Measurements from ENCODE around the gene MTM1.

MTM1 gene

DNA sequence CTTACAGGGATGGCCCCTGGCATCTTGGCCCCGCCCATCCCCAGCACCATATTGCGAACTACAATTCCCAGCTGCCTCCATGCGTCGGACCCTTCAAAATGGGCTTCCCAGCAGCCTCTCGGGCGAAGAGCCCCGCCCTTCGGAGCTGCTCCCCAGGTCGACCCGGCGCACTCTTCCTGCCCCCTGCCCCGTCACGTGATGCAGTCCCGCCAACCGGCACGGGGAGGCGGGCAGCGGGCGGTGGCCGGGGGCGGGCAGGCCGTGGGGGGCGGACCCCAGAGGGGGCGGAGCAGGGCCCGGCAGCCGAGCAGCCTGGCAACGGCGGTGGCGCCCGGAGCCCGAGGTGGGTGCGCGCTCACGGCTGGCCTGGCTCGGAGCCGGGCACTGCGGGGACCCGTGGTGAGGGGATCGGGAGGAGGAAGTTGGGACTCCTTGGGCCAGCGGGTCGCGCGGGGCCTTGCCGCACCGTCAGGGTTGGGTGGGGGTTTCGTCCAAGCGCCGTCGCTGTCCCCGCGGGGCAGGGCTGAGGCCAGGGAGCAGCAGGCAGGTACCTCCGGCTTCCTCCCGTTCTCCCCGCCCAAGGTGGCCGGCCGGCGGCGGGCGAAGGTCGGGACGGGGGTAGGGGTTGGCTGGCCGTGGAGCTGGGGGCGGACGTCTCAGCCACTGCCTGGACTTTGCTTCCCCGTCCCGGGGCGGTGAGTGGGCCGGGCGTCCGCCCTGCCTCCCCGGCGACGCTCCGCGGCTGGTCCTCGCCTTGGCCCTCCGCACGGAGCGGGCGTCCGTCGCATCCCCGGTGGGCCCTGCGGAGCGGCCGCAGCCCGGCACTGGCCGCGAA is at the start of gene MTM1:
Gene MTM1 (plus strand): TSS at position 302 of the 835 bp plus-strand sequence. CDS start 23,994 bp downstream, outside the sequence.
- peak; percentile 94 for DNase-seq (ENCODE audit: low spot score)
- TF ChIP-seq, protein P1, sequence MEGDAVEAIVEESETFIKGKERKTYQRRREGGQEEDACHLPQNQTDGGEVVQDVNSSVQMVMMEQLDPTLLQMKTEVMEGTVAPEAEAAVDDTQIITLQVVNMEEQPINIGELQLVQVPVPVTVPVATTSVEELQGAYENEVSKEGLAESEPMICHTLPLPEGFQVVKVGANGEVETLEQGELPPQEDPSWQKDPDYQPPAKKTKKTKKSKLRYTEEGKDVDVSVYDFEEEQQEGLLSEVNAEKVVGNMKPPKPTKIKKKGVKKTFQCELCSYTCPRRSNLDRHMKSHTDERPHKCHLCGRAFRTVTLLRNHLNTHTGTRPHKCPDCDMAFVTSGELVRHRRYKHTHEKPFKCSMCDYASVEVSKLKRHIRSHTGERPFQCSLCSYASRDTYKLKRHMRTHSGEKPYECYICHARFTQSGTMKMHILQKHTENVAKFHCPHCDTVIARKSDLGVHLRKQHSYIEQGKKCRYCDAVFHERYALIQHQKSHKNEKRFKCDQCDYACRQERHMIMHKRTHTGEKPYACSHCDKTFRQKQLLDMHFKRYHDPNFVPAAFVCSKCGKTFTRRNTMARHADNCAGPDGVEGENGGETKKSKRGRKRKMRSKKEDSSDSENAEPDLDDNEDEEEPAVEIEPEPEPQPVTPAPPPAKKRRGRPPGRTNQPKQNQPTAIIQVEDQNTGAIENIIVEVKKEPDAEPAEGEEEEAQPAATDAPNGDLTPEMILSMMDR (IDR thresholded peaks at IDR 0.05; ENCODE audit: extremely low read depth, insufficient read depth, missing control alignments): no peak
- in situ Hi-C loops (cut with MboI; ENCODE audit: low pct_unique_long_range_greater_than_20kb, low sequenced_read_pairs, unreplicated experiment): no loop called here

DNA sequence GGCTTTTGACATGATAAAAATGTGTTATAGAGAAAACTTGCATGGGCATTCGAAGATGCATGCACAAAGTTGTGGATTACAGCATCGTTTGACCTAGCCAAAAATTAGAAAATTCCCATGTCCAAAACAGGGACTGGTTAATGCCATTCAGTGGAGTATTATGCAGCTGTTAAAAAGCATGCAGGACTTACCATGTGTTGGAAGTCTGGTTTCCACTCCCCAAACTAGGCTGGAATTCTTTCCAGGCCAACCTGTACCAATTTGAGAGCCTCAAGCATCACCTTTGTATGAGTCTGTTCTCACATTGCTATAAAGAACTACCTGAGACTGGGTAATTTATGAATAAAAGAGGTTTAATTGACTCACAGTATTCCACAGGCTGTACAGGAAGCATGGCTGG is 45.9 kb upstream of the MTM1 start:
- DNase-seq (ENCODE audit: low spot score): no peak
- in situ Hi-C loops (cut with MboI; ENCODE audit: low pct_unique_long_range_greater_than_20kb, low sequenced_read_pairs, unreplicated experiment): no loop called here
- TF ChIP-seq, protein P1 (IDR thresholded peaks at IDR 0.05; ENCODE audit: extremely low read depth, insufficient read depth, missing control alignments): no peak

DNA sequence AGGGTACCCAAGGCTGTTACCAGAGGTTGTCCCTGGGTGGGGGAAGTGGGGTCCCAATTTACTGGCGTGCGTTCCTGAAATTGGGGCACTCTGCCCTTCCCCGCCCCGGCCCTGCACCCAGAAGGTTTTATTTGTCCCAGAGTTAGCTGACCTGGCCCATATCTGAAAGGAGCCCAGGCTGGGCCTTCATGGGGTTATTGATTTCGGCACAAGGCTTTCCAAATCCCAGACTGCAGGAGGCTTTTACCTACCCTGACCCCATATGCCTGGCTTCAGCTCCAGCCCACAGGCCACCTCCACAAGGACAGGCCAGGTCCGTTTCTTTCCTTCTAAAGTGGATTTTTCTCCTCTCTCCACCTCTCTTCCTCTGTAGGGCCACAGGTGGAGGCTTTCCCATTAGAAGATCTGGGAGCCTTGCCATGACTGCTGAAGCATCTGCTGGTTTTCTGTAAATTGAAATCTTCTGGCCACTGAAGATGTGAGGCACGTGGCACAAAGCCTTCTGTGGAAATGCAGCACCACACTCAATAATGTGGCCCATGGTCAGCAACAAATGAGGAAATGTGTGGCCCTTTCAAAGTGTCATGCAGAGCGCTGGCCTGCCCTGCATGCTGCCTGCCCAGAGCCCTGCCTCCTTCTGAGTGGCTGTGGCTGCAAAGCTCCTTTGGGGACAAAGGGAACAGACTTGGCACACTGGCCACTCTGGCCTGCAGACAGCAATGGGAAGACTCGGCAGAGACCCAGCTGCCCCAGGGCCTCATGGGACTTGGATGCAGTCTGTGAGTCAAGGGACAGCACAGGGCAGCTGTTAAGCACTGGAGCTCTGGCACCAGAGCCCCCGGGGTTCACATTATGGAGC is 43.1 kb upstream of the MTM1 start:
- in situ Hi-C loops (cut with MboI; ENCODE audit: low pct_unique_long_range_greater_than_20kb, low sequenced_read_pairs, unreplicated experiment): no loop called here
- TF ChIP-seq, protein P1 (IDR thresholded peaks at IDR 0.05; ENCODE audit: extremely low read depth, insufficient read depth, missing control alignments): no peak
- no peak for DNase-seq (ENCODE audit: low spot score)

DNA sequence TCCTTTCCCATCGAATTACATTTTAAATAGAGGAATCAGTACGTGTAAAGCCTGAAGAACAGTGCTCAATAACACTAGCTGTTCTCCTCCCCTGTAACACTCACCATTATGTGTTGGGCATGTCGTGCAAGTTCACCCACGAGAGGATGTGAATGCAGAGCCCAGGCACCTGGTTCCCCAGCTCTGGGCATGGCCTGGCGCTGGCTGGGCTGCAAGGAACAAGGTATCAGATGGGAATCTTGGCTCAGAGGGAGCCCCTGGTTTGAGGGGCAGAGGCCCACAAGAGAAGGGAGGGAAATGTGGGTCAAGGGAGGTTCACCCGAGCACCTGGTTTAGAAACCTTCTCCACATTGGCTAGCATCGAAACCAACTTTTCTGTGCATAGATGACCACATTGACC is 41.7 kb upstream of the MTM1 start:
- DNase-seq (ENCODE audit: low spot score): no peak
- in situ Hi-C loops (cut with MboI; ENCODE audit: low pct_unique_long_range_greater_than_20kb, low sequenced_read_pairs, unreplicated experiment): no loop called here
- TF ChIP-seq, protein P1 (IDR thresholded peaks at IDR 0.05; ENCODE audit: extremely low read depth, insufficient read depth, missing control alignments): no peak

DNA sequence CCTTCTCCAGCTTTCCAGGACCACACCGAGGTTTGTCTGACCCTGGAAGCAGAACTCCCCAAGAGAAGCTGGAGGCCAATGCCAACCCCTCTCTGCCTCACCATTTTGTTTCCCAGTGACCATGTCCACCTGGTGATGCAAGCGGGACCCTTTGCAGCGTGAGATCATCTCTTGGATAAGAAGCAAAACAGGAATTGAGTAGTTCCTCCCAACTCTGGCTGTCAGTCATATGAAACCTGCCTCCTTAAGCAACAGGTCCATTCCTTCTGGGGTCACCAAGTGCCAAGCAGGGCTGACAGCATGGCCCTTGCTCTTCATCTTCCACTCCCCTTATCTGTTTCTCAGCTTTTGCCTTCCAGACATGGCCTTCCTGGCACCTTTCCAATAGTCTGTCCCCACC is 41.3 kb upstream of the MTM1 start:
- in situ Hi-C loops (cut with MboI; ENCODE audit: low pct_unique_long_range_greater_than_20kb, low sequenced_read_pairs, unreplicated experiment): no loop called here
- no peak for DNase-seq (ENCODE audit: low spot score)
- TF ChIP-seq, protein P1 (IDR thresholded peaks at IDR 0.05; ENCODE audit: extremely low read depth, insufficient read depth, missing control alignments): no peak

DNA sequence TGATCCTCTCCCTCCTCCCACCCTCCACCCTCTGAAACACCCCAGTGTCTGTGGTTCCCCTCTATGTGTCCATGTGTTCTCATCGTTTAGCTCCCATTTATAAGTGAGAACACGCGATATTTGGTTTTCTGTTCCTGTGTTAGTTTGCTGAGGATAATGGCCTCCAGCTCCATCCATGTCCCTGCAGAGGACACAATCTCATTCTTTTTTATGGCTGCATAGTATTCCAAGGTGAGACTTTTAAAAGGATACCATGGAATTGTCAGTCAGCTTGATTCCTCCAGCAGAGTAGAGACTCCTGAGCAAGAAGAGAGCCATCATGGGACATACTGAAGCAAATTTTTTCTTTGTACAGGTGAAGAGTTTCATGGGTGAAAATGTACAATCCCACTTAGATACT is 38.8 kb upstream of the MTM1 start:
- no peak for DNase-seq (ENCODE audit: low spot score)
- TF ChIP-seq, protein P1 (IDR thresholded peaks at IDR 0.05; ENCODE audit: extremely low read depth, insufficient read depth, missing control alignments): no peak
- in situ Hi-C loops (cut with MboI; ENCODE audit: low pct_unique_long_range_greater_than_20kb, low sequenced_read_pairs, unreplicated experiment): no loop called here
